KMS-11 (cell line): ENCODE data around the gene MICAL2.
A peak's percentile ranks its signal among the peaks of the same experiment; 100 is the strongest.

Source experiments
- H2AFZ ChIP-seq: fragments of 200-600 bp; sonication (generic); 2 replicates; pipeline ENCODE4 v1.6.1; 2016; ENCODE audit warnings: antibody characterized with exemption, mixed run types, low read depth
- H3K27ac ChIP-seq: fragments of 200-600 bp; sonication (generic); 2 replicates; pipeline ENCODE4 v1.6.1; 2016; ENCODE audit warnings: mild to moderate bottlenecking, mixed run types
- H3K27me3 ChIP-seq: fragments of 200-600 bp; sonication (generic); 2 replicates; pipeline ENCODE4 v1.6.1; 2017; ENCODE audit warnings: mild to moderate bottlenecking, low read depth, mixed run types, moderate library complexity; ENCODE audit not compliant: insufficient read depth
- H3K36me3 ChIP-seq: fragments of 200-600 bp; sonication (generic); 2 replicates; pipeline ENCODE4 v1.6.1; 2017; ENCODE audit warnings: mild to moderate bottlenecking, mixed run types; ENCODE audit not compliant: insufficient read depth
- H3K4me1 ChIP-seq: fragments of 200-600 bp; sonication (generic); 2 replicates; pipeline ENCODE4 v1.6.1; 2016; ENCODE audit warnings: mild to moderate bottlenecking, low read depth, mixed run types; ENCODE audit not compliant: poor library complexity, severe bottlenecking
- H3K4me2 ChIP-seq: fragments of 200-600 bp; sonication (generic); 2 replicates; pipeline ENCODE4 v1.7.0; 2016; ENCODE audit warnings: mild to moderate bottlenecking, mixed run types
- H3K4me3 ChIP-seq: fragments of 200-600 bp; sonication (generic); IDR thresholded peaks from 2 replicates; pipeline ENCODE4 v1.6.1; 2017; ENCODE audit warnings: low read depth, low read length, mixed read lengths; ENCODE audit not compliant: insufficient read depth
- H3K79me2 ChIP-seq: fragments of 200-600 bp; sonication (generic); 2 replicates; pipeline ENCODE4 v1.6.1; 2016; ENCODE audit warnings: low read depth, mixed run types; ENCODE audit not compliant: insufficient read depth
- H3K9ac ChIP-seq: fragments of 200-600 bp; sonication (generic); 2 replicates; pipeline ENCODE4 v1.6.1; 2016; ENCODE audit warnings: mild to moderate bottlenecking, mixed run types
- H4K20me1 ChIP-seq: fragments of 200-600 bp; sonication (generic); 2 replicates; pipeline ENCODE4 v1.6.1; 2016; ENCODE audit warnings: mild to moderate bottlenecking, mixed run types; ENCODE audit not compliant: insufficient read depth
- CTCF ChIP-seq: fragments of 200-600 bp; sonication (generic); conservative IDR thresholded peaks from 2 replicates; pipeline ENCODE4 v1.6.1; 2017; ENCODE audit warnings: low read depth, mild to moderate bottlenecking, antibody characterized with exemption, low read length, moderate library complexity, mixed read lengths

MICAL2 gene

GRCh38 chr11:12122083-12122482 is 11.7 kb downstream of the MICAL2 start:
- Histone ChIP-seq H3K4me2 (no peak overlapping the region), H3K36me3 (no peaks in the 10 kb centered on the region), H3K4me3 (no peak overlapping the region), H4K20me1 (no peaks in the 10 kb centered on the region), H2AFZ (no peak overlapping the region), H3K9ac (no peak overlapping the region), H3K4me1 (peaks cover 17% of the 10 kb centered on the region), H3K79me2 (no peaks in the 10 kb centered on the region), H3K27ac (no peak overlapping the region), H3K27me3 (no peaks in the 10 kb centered on the region)
- peak; percentile 37; the same call in 1 of the 2 replicates for TF ChIP-seq CTCF

- H3K27ac ChIP-seq, result no peak overlapping the region
- H3K4me1 ChIP-seq, result peaks cover 12% of the 10 kb centered on the region
- no peak overlapping the region for H3K9ac ChIP-seq
- no peaks in the 10 kb centered on the region for H4K20me1 ChIP-seq
- H2AFZ ChIP-seq, result no peak overlapping the region
- H3K4me2 ChIP-seq, result no peak overlapping the region
- no peak overlapping the region for H3K4me3 ChIP-seq
- TF ChIP-seq CTCF, result no peak
- no peaks in the 10 kb centered on the region for H3K79me2 ChIP-seq
- H3K36me3 ChIP-seq, result no peaks in the 10 kb centered on the region
- H3K27me3 ChIP-seq, result no peaks in the 10 kb centered on the region
Measured at GRCh38 chr11:12123273-12123672, 12.9 kb downstream of the MICAL2 start.

- Histone ChIP-seq H3K4me1 (peaks cover 12% of the 10 kb centered on the region), H3K79me2 (no peaks in the 10 kb centered on the region), H3K4me2 (0 out of 2 replicates have a peak overlapping the region, but pooled peaks have one; percentile 30), H3K4me3 (no peak overlapping the region), H4K20me1 (no peaks in the 10 kb centered on the region), H3K36me3 (no peaks in the 10 kb centered on the region), H2AFZ (no peak overlapping the region), H3K27me3 (no peaks in the 10 kb centered on the region), H3K9ac (no peak overlapping the region), H3K27ac (no peak overlapping the region)
- no peak for TF ChIP-seq CTCF
Measured at GRCh38 chr11:12123799-12124198, 13.4 kb downstream of the MICAL2 start.

GRCh38 chr11:12124306-12124705 is 13.9 kb downstream of the MICAL2 start:
- TF ChIP-seq CTCF, result no peak
- no peak overlapping the region for H2AFZ ChIP-seq
- no peaks in the 10 kb centered on the region for H3K79me2 ChIP-seq
- no peak overlapping the region for H3K4me3 ChIP-seq
- H4K20me1 ChIP-seq, result no peaks in the 10 kb centered on the region
- H3K27me3 ChIP-seq, result no peaks in the 10 kb centered on the region
- H3K4me2 ChIP-seq, result 0 out of 2 replicates have a peak overlapping the region, but pooled peaks have one; percentile 30
- H3K27ac ChIP-seq, result no peak overlapping the region
- H3K9ac ChIP-seq, result no peak overlapping the region
- H3K36me3 ChIP-seq, result no peaks in the 10 kb centered on the region
- peaks cover 12% of the 10 kb centered on the region for H3K4me1 ChIP-seq
